ENCODE results near the gene HDGF.

DNA sequence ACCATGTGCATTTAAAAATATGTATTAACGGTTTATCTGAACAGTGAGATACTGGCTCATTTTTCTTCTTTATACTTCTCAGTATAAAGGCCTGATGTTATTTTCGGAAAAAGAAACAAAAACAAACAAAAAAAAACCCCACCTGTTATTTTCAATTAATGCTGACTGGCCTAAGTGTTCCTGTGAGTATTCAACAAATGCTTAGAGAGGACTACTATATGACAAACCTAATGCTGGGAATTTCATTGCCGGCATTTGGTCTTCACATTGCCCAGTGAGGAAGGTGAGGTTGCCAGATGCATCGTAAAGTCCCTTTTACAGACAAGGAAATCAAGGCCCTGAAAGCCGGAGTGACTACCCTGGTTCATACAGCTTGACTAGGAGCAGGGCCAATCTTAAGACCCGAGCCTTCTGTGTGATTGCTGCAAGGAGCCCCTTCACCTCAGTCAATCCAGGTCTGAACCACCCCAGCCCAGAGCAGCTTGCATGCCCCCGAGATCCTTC, 11.2 kb downstream of the HDGF start:
- TF ChIP-seq, protein P1, sequence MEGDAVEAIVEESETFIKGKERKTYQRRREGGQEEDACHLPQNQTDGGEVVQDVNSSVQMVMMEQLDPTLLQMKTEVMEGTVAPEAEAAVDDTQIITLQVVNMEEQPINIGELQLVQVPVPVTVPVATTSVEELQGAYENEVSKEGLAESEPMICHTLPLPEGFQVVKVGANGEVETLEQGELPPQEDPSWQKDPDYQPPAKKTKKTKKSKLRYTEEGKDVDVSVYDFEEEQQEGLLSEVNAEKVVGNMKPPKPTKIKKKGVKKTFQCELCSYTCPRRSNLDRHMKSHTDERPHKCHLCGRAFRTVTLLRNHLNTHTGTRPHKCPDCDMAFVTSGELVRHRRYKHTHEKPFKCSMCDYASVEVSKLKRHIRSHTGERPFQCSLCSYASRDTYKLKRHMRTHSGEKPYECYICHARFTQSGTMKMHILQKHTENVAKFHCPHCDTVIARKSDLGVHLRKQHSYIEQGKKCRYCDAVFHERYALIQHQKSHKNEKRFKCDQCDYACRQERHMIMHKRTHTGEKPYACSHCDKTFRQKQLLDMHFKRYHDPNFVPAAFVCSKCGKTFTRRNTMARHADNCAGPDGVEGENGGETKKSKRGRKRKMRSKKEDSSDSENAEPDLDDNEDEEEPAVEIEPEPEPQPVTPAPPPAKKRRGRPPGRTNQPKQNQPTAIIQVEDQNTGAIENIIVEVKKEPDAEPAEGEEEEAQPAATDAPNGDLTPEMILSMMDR (IDR thresholded peaks at IDR 0.05; ENCODE audit: poor library complexity), result no peak
- no peak for TF ChIP-seq EZH2 (IDR thresholded peaks at IDR 0.05; ENCODE audit: borderline replicate concordance)

Measured in hepatocyte (in vitro differentiated cells).